NB4 (cell line): ENCODE results near the gene MEIS1.

Source experiments
- CTCF ChIP-seq: IDR thresholded peaks from one replicate; pipeline ENCODE4 v1.5.1; 2012; ENCODE audit warnings: low read depth, low read length
- MAX ChIP-seq: IDR thresholded peaks from 2 replicates; pipeline ENCODE4 v1.6.1; 2011; ENCODE audit warnings: low read depth, low read length
- POLR2A ChIP-seq: IDR thresholded peaks from 2 replicates; pipeline ENCODE4 v1.6.1; 2011; ENCODE audit warnings: mild to moderate bottlenecking; ENCODE audit not compliant: insufficient read length; ENCODE audit errors: extremely low read depth

GRCh38 chr2:66559672-66560071, 124.7 kb downstream of the MEIS1 start:
- no peak for TF ChIP-seq CTCF
- no peak for TF ChIP-seq POLR2A
- no peak for TF ChIP-seq MAX
